Measurements from ENCODE around the gene AP2A1. TPM values are rescaled to one million over a fixed set of nuclear protein-coding genes. Genes with fewer than 3 reads are reported as not detected.

The AP2A1 gene
- polyA plus RNA-seq, 2 of the 4 experiments (the other 2 are of a cell fraction), result 36.6 to 58.6 TPM

- Histone ChIP-seq H3K9me3 (peaks cover 2% of the 10 kb centered on the region), H3K4me3 (no peak overlapping the region), H3K4me1 (peaks cover 18% of the 10 kb centered on the region), H3K27ac (no peak overlapping the region), H3K4me2 (no peak overlapping the region)
- FAIRE-seq, result no peak
- no peak for ATAC-seq
- DNase-seq (ENCODE audit: low read depth in 1 of 2, low spot score in 1 of 2), result no peak
- TF ChIP-seq USF2 (IDR thresholded peaks at IDR 0.05) (no peak), ESRRA (IDR thresholded peaks at IDR 0.05; ENCODE audit: borderline replicate concordance, low read length) (no peak)
- POLR2A ChIA-PET, result no interaction called here
- CTCF ChIA-PET, result interaction anchor here (0.8 to 1.3 kb wide), 4 partner anchors 10 to 76 kb away, joined by 3 to 5 read pairs (median 3); no protein-coding TSS in a partner anchor
- WGBS (ENCODE audit: missing lambda C conversion rate), result 75% methylated on average over 1 of the region's 1 CpG
Measured at GRCh38 chr19:49761249-49761624, 5.6 kb upstream of the AP2A1 start.

GRCh38 chr19:49761625-49762311 lies 5.0 kb upstream of the AP2A1 start:
- POLR2A ChIA-PET, result no interaction called here
- H3K27ac ChIP-seq, result no peak overlapping the region
- no peak overlapping the region for H3K4me3 ChIP-seq
- CTCF ChIA-PET, result interaction anchor here (0.8 to 1.3 kb wide), 4 partner anchors 11 to 77 kb away, joined by 3 to 5 read pairs (median 3); no protein-coding TSS in a partner anchor
- peak in 1 of 2 experiments; percentile 45 for DNase-seq (ENCODE audit: low read depth in 1 of 2, low spot score in 1 of 2)
- no peak overlapping the region for H3K4me2 ChIP-seq
- FAIRE-seq, result no peak
- TF ChIP-seq HOXB13 (CRISPR knock-in tag; IDR thresholded peaks at IDR 0.05; ENCODE audit: low read depth) (no peak), RAD21 (conservative IDR thresholded peaks at IDR 0.05 in 1 of 2, IDR thresholded peaks at IDR 0.05 in 1 of 2) (peak in 1 of 2 experiments; percentile 22; a peak in 1 of 5 replicates)
- WGBS (ENCODE audit: missing lambda C conversion rate), result 75% methylated on average over 13 of the region's 16 CpGs
- no peak for ATAC-seq
- H3K9me3 ChIP-seq, result no peaks in the 10 kb centered on the region; the same call in 2 of the 3 replicates
- peaks cover 18% of the 10 kb centered on the region for H3K4me1 ChIP-seq

GRCh38 chr19:49763230-49763629 lies 3.6 kb upstream of the AP2A1 start, which contains the start of gene TSKS:
Gene TSKS (minus strand): TSS chr19:49763306. CDS start chr19:49763247, 59 bp downstream.
- no peak for ATAC-seq
- Histone ChIP-seq H3K4me3 (no peak within 1 kb of the TSS), H3K4me2 (no peak within 1 kb of the TSS), H3K4me1 (peaks cover 24% of the 10 kb centered on the region), H3K9me3 (no peaks in the 10 kb centered on the region), H3K27ac (no peak within 1 kb of the TSS)
- POLR2A ChIA-PET, result no interaction called here
- TF ChIP-seq POLR2A (IDR thresholded peaks at IDR 0.05; ENCODE audit: low read length), result no peak
- FAIRE-seq, result no peak
- WGBS (ENCODE audit: missing lambda C conversion rate), result 83% methylated on average over 6 of the region's 6 CpGs
- CTCF ChIA-PET, result interaction anchor here (1.3 kb wide), 1 partner anchor 78 kb away, joined by 3 read pairs; no protein-coding TSS in a partner anchor
- DNase-seq (ENCODE audit: low read depth in 1 of 2, low spot score in 1 of 2), result no peak

GRCh38 chr19:49764341-49764740 lies 2.5 kb upstream of the AP2A1 start:
- CTCF ChIA-PET, result interaction anchor here (0.8 to 1.3 kb wide), 2 partner anchors 79 to 83 kb away, joined by 3 read pairs; no protein-coding TSS in a partner anchor
- peak overlapping the region in 1 of 2 experiments; percentile 89; a peak in 3 of 6 replicates for H3K27ac ChIP-seq
- H3K4me3 ChIP-seq, result no peak overlapping the region
- no peak overlapping the region for H3K4me2 ChIP-seq
- H3K4me1 ChIP-seq, result peaks cover 21% of the 10 kb centered on the region
- POLR2A ChIA-PET, result no interaction called here
- ATAC-seq (no peak), FAIRE-seq (no peak), DNase-seq (ENCODE audit: low read depth in 1 of 2, low spot score in 1 of 2) (no peak)
- TF ChIP-seq FOSL2 (IDR thresholded peaks at IDR 0.05) (no peak), FOSL2 (CRISPR knock-in tag; IDR thresholded peaks at IDR 0.05) (no peak)
- H3K9me3 ChIP-seq, result no peaks in the 10 kb centered on the region
- 90% methylated on average over 8 of the region's 8 CpGs for WGBS (ENCODE audit: missing lambda C conversion rate)

- H3K27ac ChIP-seq, result peak overlapping the region; percentile 93 to 95
- POLR2A ChIA-PET, result interaction anchor here (0.6 to 1.6 kb wide), 18 partner anchors 12 to 668 kb away, joined by 3 to 15 read pairs (median 4); partner anchors contain the start of genes AKT1S1, BCL2L12, FUZ and IRF3
- H3K9me3 ChIP-seq, result no peaks in the 10 kb centered on the region
- ATAC-seq, result peak; percentile 91 to 95
- H3K4me3 ChIP-seq, result peak overlapping the region; percentile 90
- peak; percentile 100 for DNase-seq (ENCODE audit: low read depth in 1 of 2, low spot score in 1 of 2)
- peak; percentile 77 for FAIRE-seq
- H3K4me2 ChIP-seq, result peak overlapping the region; percentile 95
- peaks cover 21% of the 10 kb centered on the region for H3K4me1 ChIP-seq
- WGBS (ENCODE audit: missing lambda C conversion rate), result 2% methylated on average over 49 of the region's 53 CpGs
- CTCF ChIA-PET, result interaction anchor here (0.6 to 1.8 kb wide), 7 partner anchors 11 to 85 kb away, joined by 3 to 5 read pairs (median 3); no protein-coding TSS in a partner anchor
- TF ChIP-seq SREBF2 (IDR thresholded peaks at IDR 0.05), result no peak
- TF ChIP-seq REST (IDR thresholded peaks at IDR 0.05), result peak; percentile 83
- no peak for TF ChIP-seq HOXB5 (CRISPR knock-in tag; IDR thresholded peaks at IDR 0.05)
- TF ChIP-seq KDM1A (IDR thresholded peaks at IDR 0.05; ENCODE audit: low read depth), result peak; percentile 61; the same call in 1 of the 2 replicates
- peak; percentile 83; the same call in 1 of the 2 replicates for TF ChIP-seq MAZ (IDR thresholded peaks at IDR 0.05; ENCODE audit: borderline replicate concordance, low read depth, low read length)
- no peak for TF ChIP-seq FOSB (CRISPR knock-in tag; IDR thresholded peaks at IDR 0.05)
- TF ChIP-seq NFE2L2 (conservative IDR thresholded peaks at IDR 0.05; ENCODE audit: low read length), result no peak
- TF ChIP-seq ESRRA (IDR thresholded peaks at IDR 0.05; ENCODE audit: borderline replicate concordance, low read length), result no peak
- TF ChIP-seq MAFK (IDR thresholded peaks at IDR 0.05; ENCODE audit: partially characterized antibody), result no peak
- TF ChIP-seq TFCP2L1 (CRISPR knock-in tag; IDR thresholded peaks at IDR 0.05), result no peak
- peak; percentile 99 for TF ChIP-seq PBX3 (IDR thresholded peaks at IDR 0.05)
- TF ChIP-seq RFX5 (IDR thresholded peaks at IDR 0.05), result peak; percentile 66; the same call in 1 of the 2 replicates
Measured at GRCh38 chr19:49766007-49766929, 533 bp upstream of the AP2A1 start.

Data from A549 (cell line).